Heart left ventricle (tissue), 13 donors: ENCODE measurements around the gene TLR3.
A peak's percentile ranks its signal among the peaks of the same experiment; 100 is the strongest.

ENCODE experiments used
- CTCF ChIP-seq, 12 donors: fragments of 200-600 bp; sonication (generic) in 4 of 12; IDR thresholded peaks; one replicate each; pipeline versions ENCODE4 v1.5.0 to v1.8.0; 2018 to 2022; ENCODE audit warnings: antibody characterized with exemption in 12 of 12, mild to moderate bottlenecking in 5 of 12
- POLR2A ChIP-seq, 2 donors: fragments of 450-650 bp; IDR thresholded peaks; one replicate each; pipeline ENCODE4 v1.6.1; 2017; ENCODE audit warnings: antibody characterized with exemption in 2 of 2, mild to moderate bottlenecking in 2 of 2, moderate library complexity in 2 of 2
- donor health status: ischemic (EF 13 %, LVEDD 7.1; RV severe dilation, severe dysfunction).
- donor health status: DM: no; HTN: yes; CAD: no.
- donor health status: DM: no; HTN: no; CAD: no.
- donor health status: ischemic (EF 25% LVEDD 6.9; RV normal size, moderate dysfunction).
- donor health status: ischemic (EF 25% LVEDD 5.7; RV mildly dilated, moderate dysfunction).
- donor health status: ischemic (EF 35%, LVEDD 5.7; RV mildly dilated, moderate dysfunction).
- donor health status: nonischemic (EF 11% LVEDD 7.7; RV severe dilation, severe dysfunction).
- donor health status: DM: yes; HTN: yes; CAD: no.
- donor health status: PGD.
- donor health status: ischemic (EF 29% LVEDD 5.4; RV normal size, mild dysfunction).
- donor health status: nonischemic (EF 23%, LVEDD 6.1; RV moderate dilation, normal function).

- TF ChIP-seq CTCF (IDR thresholded peaks at IDR 0.05) (peak; percentile 35 to 65 (median 53)), POLR2A (IDR thresholded peaks at IDR 0.05) (no peak)
Measured at GRCh38 chr4:186067757-186068385, 1.1 kb upstream of the TLR3 start.
